Liver (tissue), 9 donors: ENCODE results near the gene STIM1. TPM values are rescaled to one million over a fixed set of nuclear protein-coding genes. Genes with fewer than 3 reads are reported as not detected.
A peak's percentile ranks its signal among the peaks of the same experiment; 100 is the strongest.

ENCODE experiments used
- DNase-seq: peaks from one replicate; pipeline ENCODE4 v3.0.0-alpha.2; 2017; ENCODE audit warnings: low spot score
- H3K27ac ChIP-seq, 2 donors: one replicate each; pipeline ENCODE4 v1.7.0; 2013; ENCODE audit warnings: inconsistent platforms in 2 of 2, low read length in 2 of 2, control low read depth in 1 of 2, low read depth in 1 of 2, mild to moderate bottlenecking in 1 of 2
- H3K27me3 ChIP-seq, 4 donors: one replicate each; pipeline versions ENCODE4 v1.6.1 to v1.7.0; 2013; ENCODE audit warnings: low read length in 3 of 4, inconsistent platforms in 1 of 4, mild to moderate bottlenecking in 1 of 4, moderate library complexity in 1 of 4; ENCODE audit not compliant: control insufficient read depth in 4 of 4, insufficient read depth in 4 of 4
- H3K36me3 ChIP-seq, 4 donors: one replicate each; pipeline versions ENCODE4 v1.6.1 to v1.7.0; 2013; ENCODE audit warnings: low read length in 3 of 4, mild to moderate bottlenecking in 3 of 4, low read depth in 1 of 4, moderate library complexity in 1 of 4; ENCODE audit not compliant: control insufficient read depth in 4 of 4, insufficient read depth in 3 of 4
- H3K4me1 ChIP-seq, 4 donors: one replicate each; pipeline versions ENCODE4 v1.6.1 to v1.7.0; 2013; ENCODE audit warnings: low read length in 3 of 4, mild to moderate bottlenecking in 3 of 4, moderate library complexity in 1 of 4; ENCODE audit not compliant: control insufficient read depth in 4 of 4, insufficient read depth in 4 of 4
- H3K4me3 ChIP-seq, 3 donors: one replicate each; pipeline versions ENCODE4 v1.6.1 to v1.7.0; 2013; ENCODE audit warnings: low read length in 3 of 3, control low read depth in 1 of 3, low read depth in 1 of 3, mild to moderate bottlenecking in 1 of 3
- H3K9ac ChIP-seq, 2 donors: one replicate each; pipeline ENCODE4 v1.7.0; 2013; ENCODE audit warnings: low read length in 2 of 2, mild to moderate bottlenecking in 2 of 2, moderate library complexity in 2 of 2, control low read depth in 1 of 2, low read depth in 1 of 2
- H3K9me3 ChIP-seq, 4 donors: one replicate each; pipeline versions ENCODE4 v1.6.1 to v1.7.0; 2013; ENCODE audit warnings: low read length in 3 of 4; ENCODE audit not compliant: control insufficient read depth in 4 of 4
- CTCF ChIP-seq: fragments of 150-350 bp; IDR thresholded peaks from 2 replicates; pipeline ENCODE4 v1.5.1; 2017; ENCODE audit warnings: improper control_type of control experiment, low read depth, low read length; ENCODE audit not compliant: missing input control
- EGR1 ChIP-seq, 2 donors: IDR thresholded peaks; 2 replicates each; pipeline ENCODE4 v1.6.1; 2016 to 2018; ENCODE audit warnings: antibody characterized with exemption in 2 of 2, low read depth in 2 of 2
- FOXA1 ChIP-seq: IDR thresholded peaks from 2 replicates; pipeline ENCODE4 v1.6.1; 2016; ENCODE audit warnings: antibody characterized with exemption
- FOXA2 ChIP-seq: IDR thresholded peaks from 2 replicates; pipeline ENCODE4 v1.6.1; 2016; ENCODE audit warnings: antibody characterized with exemption
- GABPA ChIP-seq, 2 donors: IDR thresholded peaks in 1 of 2; conservative IDR thresholded peaks in 1 of 2; 2 replicates each; pipeline ENCODE4 v1.6.1; 2016; ENCODE audit warnings: antibody characterized with exemption in 2 of 2, mild to moderate bottlenecking in 1 of 2, moderate library complexity in 1 of 2
- HNF4A ChIP-seq, 2 donors: conservative IDR thresholded peaks; 2 replicates each; pipeline ENCODE4 v1.6.1; 2016; ENCODE audit warnings: antibody characterized with exemption in 2 of 2, mild to moderate bottlenecking in 2 of 2
- HNF4G ChIP-seq: IDR thresholded peaks from 2 replicates; pipeline ENCODE4 v1.6.1; 2016; ENCODE audit warnings: antibody characterized with exemption
- JUND ChIP-seq, 2 donors: IDR thresholded peaks; 2 replicates each; pipeline ENCODE4 v1.6.1; 2016; ENCODE audit warnings: antibody characterized with exemption in 2 of 2
- MAX ChIP-seq: IDR thresholded peaks from 2 replicates; pipeline ENCODE4 v1.6.1; 2016; ENCODE audit warnings: antibody characterized with exemption
- NR2F2 ChIP-seq: IDR thresholded peaks from 2 replicates; pipeline ENCODE4 v1.6.1; 2016; ENCODE audit warnings: antibody characterized with exemption
- RAD21 ChIP-seq, 2 donors: IDR thresholded peaks; 2 replicates each; pipeline ENCODE4 v1.6.1; 2016; ENCODE audit warnings: antibody characterized with exemption in 2 of 2, mild to moderate bottlenecking in 2 of 2
- RXRA ChIP-seq, 2 donors: IDR thresholded peaks; 2 replicates each; pipeline ENCODE4 v1.6.1; 2017 to 2018; ENCODE audit warnings: antibody characterized with exemption in 2 of 2, mild to moderate bottlenecking in 1 of 2
- SP1 ChIP-seq: IDR thresholded peaks from 2 replicates; pipeline ENCODE4 v1.6.1; 2018; ENCODE audit warnings: antibody characterized with exemption, mild to moderate bottlenecking
- TAF1 ChIP-seq: conservative IDR thresholded peaks from 2 replicates; pipeline ENCODE4 v1.6.1; 2016; ENCODE audit warnings: antibody characterized with exemption, mild to moderate bottlenecking
- YY1 ChIP-seq: IDR thresholded peaks from 2 replicates; pipeline ENCODE4 v1.6.1; 2016; ENCODE audit warnings: antibody characterized with exemption, mild to moderate bottlenecking
- WGBS: extraction: QIAGEN DNeasy Blood & Tissue Kit; methylation state at CpG from one replicate; pipeline ENCODE4 v1.1.7; 2013; 5-methylcytosine and 5-hydroxymethylcytosine counted together
- polyA plus RNA-seq, 2 donors: library from polyadenylated mRNA; stranded (reverse) in 1 of 2; unstranded in 1 of 2; fragments of 200-250 nt in 1 of 2; fragments of >200 nt in 1 of 2; fragmentation: Nextera tagmentation in 1 of 2; extraction: Ambion mirVana in 1 of 2; gene quantifications; one replicate each; pipeline versions ENCODE4 v1.2.1 to v1.2.3, GENCODE V29; 2013 to 2015
- total RNA-seq, 2 donors: library from RNA; depleted of rRNA; stranded (reverse); fragments of >200 nt; gene quantifications; one replicate each; pipeline ENCODE4 v1.2.3, GENCODE V29; 2014
- TF ChIP-seq, protein P1 (sequence below): IDR thresholded peaks from 2 replicates; pipeline ENCODE4 v1.6.1; 2016; ENCODE audit warnings: antibody characterized with exemption
- TF ChIP-seq, protein P2 (sequence below): IDR thresholded peaks from 2 replicates; pipeline ENCODE4 v1.6.1; 2016; ENCODE audit warnings: antibody characterized with exemption
- donor health status: healthy.
- donor health status: healthy.
- donor health status: healthy.
- donor health status: healthy.
- donor health status: healthy.

Gene STIM1
- total and polyA plus RNA-seq, 4 donors: 19.7 to 42.9 (median 25.1) TPM

GRCh38 chr11:3927129-3927796 lies 71.8 kb downstream of the STIM1 start:
- Histone ChIP-seq H3K27me3 (no peaks in the 10 kb centered on the region), H3K36me3 (no peaks in the 10 kb centered on the region), H3K27ac (no peak overlapping the region), H3K4me3 (no peak overlapping the region), H3K9me3 (no peaks in the 10 kb centered on the region), H3K9ac (no peak overlapping the region), H3K4me1 (peaks cover 12 to 42% (median 29%) of the 10 kb centered on the region in 4 donors)
- DNase-seq: no peak
- WGBS: 56% methylated on average over 6 of the region's 6 CpGs
- TF ChIP-seq YY1 (no peak), RXRA (IDR thresholded peaks at IDR 0.05) (no peak), TAF1 (no peak), CTCF (no peak), FOXA2 (no peak), RAD21 (IDR thresholded peaks at IDR 0.05) (peak; percentile 24 to 46), HNF4G (peak; percentile 58), NR2F2 (no peak), FOXA1 (no peak), SP1 (peak; percentile 26), JUND (IDR thresholded peaks at IDR 0.05) (no peak), HNF4A (conservative IDR thresholded peaks at IDR 0.05) (peak; percentile 72 to 82), MAX (no peak)
- TF ChIP-seq, protein P1, sequence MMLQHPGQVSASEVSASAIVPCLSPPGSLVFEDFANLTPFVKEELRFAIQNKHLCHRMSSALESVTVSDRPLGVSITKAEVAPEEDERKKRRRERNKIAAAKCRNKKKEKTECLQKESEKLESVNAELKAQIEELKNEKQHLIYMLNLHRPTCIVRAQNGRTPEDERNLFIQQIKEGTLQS: no peak
- TF ChIP-seq, protein P2, sequence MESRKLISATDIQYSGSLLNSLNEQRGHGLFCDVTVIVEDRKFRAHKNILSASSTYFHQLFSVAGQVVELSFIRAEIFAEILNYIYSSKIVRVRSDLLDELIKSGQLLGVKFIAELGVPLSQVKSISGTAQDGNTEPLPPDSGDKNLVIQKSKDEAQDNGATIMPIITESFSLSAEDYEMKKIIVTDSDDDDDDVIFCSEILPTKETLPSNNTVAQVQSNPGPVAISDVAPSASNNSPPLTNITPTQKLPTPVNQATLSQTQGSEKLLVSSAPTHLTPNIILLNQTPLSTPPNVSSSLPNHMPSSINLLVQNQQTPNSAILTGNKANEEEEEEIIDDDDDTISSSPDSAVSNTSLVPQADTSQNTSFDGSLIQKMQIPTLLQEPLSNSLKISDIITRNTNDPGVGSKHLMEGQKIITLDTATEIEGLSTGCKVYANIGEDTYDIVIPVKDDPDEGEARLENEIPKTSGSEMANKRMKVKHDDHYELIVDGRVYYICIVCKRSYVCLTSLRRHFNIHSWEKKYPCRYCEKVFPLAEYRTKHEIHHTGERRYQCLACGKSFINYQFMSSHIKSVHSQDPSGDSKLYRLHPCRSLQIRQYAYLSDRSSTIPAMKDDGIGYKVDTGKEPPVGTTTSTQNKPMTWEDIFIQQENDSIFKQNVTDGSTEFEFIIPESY: no peak

DNA sequence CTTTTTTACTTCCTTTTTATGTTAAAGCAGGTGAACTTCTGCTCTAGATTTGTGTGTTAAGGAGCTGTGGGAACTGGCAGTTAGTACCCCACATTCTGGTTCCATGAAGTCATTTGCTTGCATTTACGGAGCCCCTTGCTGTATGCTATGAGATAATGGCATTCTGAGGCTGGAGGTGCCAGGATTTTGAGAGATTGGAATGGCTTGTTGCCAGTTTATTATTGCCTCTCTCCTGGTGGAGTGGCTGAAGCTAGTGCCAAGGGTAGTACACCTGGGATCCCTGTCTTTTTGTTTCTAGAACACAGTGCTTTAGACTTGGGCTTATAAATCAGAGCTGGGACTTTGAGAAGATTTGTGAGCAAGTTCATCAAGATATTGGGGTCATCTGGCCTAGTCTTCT lies 73.8 kb downstream of the STIM1 start:
- no peak for DNase-seq
- Histone ChIP-seq H3K9me3 (no peaks in the 10 kb centered on the region), H3K27ac (peak overlapping the region; percentile 55 to 73), H3K36me3 (no peaks in the 10 kb centered on the region), H3K4me3 (no peak overlapping the region), H3K27me3 (no peaks in the 10 kb centered on the region), H3K9ac (peak overlapping the region in 1 of 2 donors; percentile 19), H3K4me1 (peaks cover 12 to 48% (median 29%) of the 10 kb centered on the region in 4 donors)
- TF ChIP-seq GABPA (IDR thresholded peaks at IDR 0.05 in 1 of 2, conservative IDR thresholded peaks at IDR 0.05 in 1 of 2): no peak
- TF ChIP-seq FOXA2: no peak
- TF ChIP-seq CTCF: no peak
- TF ChIP-seq JUND (IDR thresholded peaks at IDR 0.05): no peak
- TF ChIP-seq MAX: no peak
- no peak for TF ChIP-seq HNF4A (conservative IDR thresholded peaks at IDR 0.05)
- TF ChIP-seq, protein P2: no peak
- TF ChIP-seq SP1: no peak
- no peak for TF ChIP-seq HNF4G
- no peak for TF ChIP-seq FOXA1
- TF ChIP-seq, protein P1: no peak
- TF ChIP-seq YY1: no peak
- no peak for TF ChIP-seq RXRA (IDR thresholded peaks at IDR 0.05)
- TF ChIP-seq EGR1 (IDR thresholded peaks at IDR 0.05; ENCODE audit: low read depth in 2 of 2): no peak
- TF ChIP-seq RAD21 (IDR thresholded peaks at IDR 0.05): no peak
- TF ChIP-seq NR2F2: no peak
- WGBS: 41% methylated on average over 1 of the region's 1 CpG
